ENCODE measurements around the gene ATG10. TPM values are rescaled to one million over a fixed set of nuclear protein-coding genes. Genes with fewer than 3 reads are reported as not detected.

ATG10 gene
- total RNA-seq, 4 donors from 2014 or later, result 8.4 to 10.6 TPM; not detected in 2

DNA sequence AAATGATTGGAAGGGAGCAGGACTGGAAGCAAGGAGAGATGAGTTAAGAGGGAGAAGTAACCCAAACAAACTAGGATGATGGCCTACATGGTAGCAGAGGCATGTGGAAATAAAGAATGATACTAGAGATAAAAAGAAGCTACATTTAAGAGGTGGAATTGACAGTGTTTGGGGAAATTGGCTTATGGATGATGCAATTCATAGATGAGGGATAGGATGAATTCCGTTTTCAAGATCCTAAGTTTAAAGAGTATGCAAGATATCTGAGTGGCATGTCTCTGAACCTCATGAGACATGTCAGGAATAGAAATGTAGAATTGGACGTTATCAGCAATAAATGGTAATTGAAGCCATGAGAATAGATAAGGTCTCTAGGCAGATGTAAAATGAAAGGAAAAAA, 232.7 kb downstream of the ATG10 start:
- 84 to 92% methylated on average over 2 of the region's 2 CpGs for WGBS, 2 donors (ENCODE audit: low coverage in 1 of 2)
- TF ChIP-seq POLR2A (IDR thresholded peaks at IDR 0.05), result no peak
- TF ChIP-seq, protein P1, sequence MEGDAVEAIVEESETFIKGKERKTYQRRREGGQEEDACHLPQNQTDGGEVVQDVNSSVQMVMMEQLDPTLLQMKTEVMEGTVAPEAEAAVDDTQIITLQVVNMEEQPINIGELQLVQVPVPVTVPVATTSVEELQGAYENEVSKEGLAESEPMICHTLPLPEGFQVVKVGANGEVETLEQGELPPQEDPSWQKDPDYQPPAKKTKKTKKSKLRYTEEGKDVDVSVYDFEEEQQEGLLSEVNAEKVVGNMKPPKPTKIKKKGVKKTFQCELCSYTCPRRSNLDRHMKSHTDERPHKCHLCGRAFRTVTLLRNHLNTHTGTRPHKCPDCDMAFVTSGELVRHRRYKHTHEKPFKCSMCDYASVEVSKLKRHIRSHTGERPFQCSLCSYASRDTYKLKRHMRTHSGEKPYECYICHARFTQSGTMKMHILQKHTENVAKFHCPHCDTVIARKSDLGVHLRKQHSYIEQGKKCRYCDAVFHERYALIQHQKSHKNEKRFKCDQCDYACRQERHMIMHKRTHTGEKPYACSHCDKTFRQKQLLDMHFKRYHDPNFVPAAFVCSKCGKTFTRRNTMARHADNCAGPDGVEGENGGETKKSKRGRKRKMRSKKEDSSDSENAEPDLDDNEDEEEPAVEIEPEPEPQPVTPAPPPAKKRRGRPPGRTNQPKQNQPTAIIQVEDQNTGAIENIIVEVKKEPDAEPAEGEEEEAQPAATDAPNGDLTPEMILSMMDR (IDR thresholded peaks at IDR 0.05), result no peak
- no peak for TF ChIP-seq EP300 (IDR thresholded peaks at IDR 0.05; ENCODE audit: low read depth)
- no peak for TF ChIP-seq POLR2AphosphoS5 (IDR thresholded peaks at IDR 0.05)
- no peaks in the 10 kb centered on the region for H3K27me3 ChIP-seq
- no peaks in the 10 kb centered on the region for H3K36me3 ChIP-seq
- intact Hi-C loops (cut with DNase I; ENCODE audit: low total_unique reads) (no loop called here), in situ Hi-C loops (cut with MboI; ENCODE audit: low pct_ligation_motif_present in 1 of 4, low pct_unique_long_range_greater_than_20kb in 1 of 4, low sequenced_read_pairs in 3 of 4) (no loop called here)
- no peak overlapping the region for H3K27ac ChIP-seq
- H3K9me3 ChIP-seq, result no peaks in the 10 kb centered on the region
- H3K4me3 ChIP-seq, result no peak overlapping the region
- no peaks in the 10 kb centered on the region for H3K4me1 ChIP-seq
- DNase-seq, result no peak

DNA sequence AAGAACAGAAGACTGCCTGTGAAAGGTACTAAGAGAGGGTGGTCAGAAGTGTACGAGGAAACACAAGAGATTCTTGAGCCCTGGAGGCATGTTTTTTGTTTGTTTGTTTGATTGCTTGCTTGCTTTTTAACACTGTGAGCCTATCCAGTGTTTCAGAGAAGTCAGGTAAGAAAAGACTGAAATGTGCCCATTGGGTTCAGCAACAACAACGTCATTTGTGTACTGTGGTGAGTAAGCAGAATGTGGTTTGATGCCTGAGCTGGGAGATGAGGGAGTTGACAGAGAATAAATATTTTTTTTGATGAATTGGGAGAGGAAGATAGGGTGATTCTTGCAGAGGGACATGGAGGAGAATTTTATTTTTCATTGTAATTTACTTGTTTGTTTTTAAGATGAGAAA, 233.2 kb downstream of the ATG10 start:
- DNase-seq, result no peak
- Histone ChIP-seq H3K27me3 (no peaks in the 10 kb centered on the region), H3K4me1 (no peaks in the 10 kb centered on the region), H3K36me3 (no peaks in the 10 kb centered on the region), H3K9me3 (no peaks in the 10 kb centered on the region), H3K27ac (no peak overlapping the region), H3K4me3 (no peak overlapping the region)
- 67 to 88% methylated on average over 2 of the region's 2 CpGs for WGBS, 2 donors (ENCODE audit: low coverage in 1 of 2)
- TF ChIP-seq POLR2A (IDR thresholded peaks at IDR 0.05) (no peak), POLR2AphosphoS5 (IDR thresholded peaks at IDR 0.05) (no peak), EP300 (IDR thresholded peaks at IDR 0.05; ENCODE audit: low read depth) (no peak)
- TF ChIP-seq, protein P1 (IDR thresholded peaks at IDR 0.05), result no peak
- in situ Hi-C loops (cut with MboI; ENCODE audit: low pct_ligation_motif_present in 1 of 4, low pct_unique_long_range_greater_than_20kb in 1 of 4, low sequenced_read_pairs in 3 of 4), result no loop called here
- intact Hi-C loops (cut with DNase I; ENCODE audit: low total_unique reads), result no loop called here

DNA sequence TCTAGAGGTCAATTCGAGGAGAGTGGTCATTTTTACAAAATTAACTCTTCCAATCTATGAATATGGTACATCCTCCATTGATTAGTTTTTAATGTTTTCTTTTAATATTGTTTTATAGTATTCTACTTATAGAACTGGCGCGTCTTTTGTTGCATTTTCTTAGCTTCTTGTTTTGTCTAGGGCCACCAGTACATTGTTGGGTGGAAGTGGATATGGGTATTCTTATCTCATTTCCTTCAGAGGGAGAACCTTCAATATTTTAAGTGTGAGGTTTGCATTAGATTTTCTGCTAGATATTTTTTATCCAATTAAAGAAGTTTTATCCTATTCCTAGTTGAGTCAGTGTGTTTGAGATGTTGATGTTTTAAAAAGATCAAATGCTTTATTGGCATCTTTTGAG, 236.5 kb downstream of the ATG10 start:
- Histone ChIP-seq H3K36me3 (no peaks in the 10 kb centered on the region), H3K27ac (no peak overlapping the region), H3K4me1 (no peaks in the 10 kb centered on the region), H3K27me3 (no peaks in the 10 kb centered on the region), H3K4me3 (no peak overlapping the region), H3K9me3 (no peaks in the 10 kb centered on the region)
- in situ Hi-C loops (cut with MboI; ENCODE audit: low pct_ligation_motif_present in 1 of 4, low pct_unique_long_range_greater_than_20kb in 1 of 4, low sequenced_read_pairs in 3 of 4), result no loop called here
- intact Hi-C loops (cut with DNase I; ENCODE audit: low total_unique reads), result no loop called here
- DNase-seq, result no peak
- WGBS, 2 donors (ENCODE audit: low coverage in 1 of 2), result 91 to 93% methylated on average over 3 of the region's 3 CpGs
- TF ChIP-seq, protein P1 (IDR thresholded peaks at IDR 0.05), result no peak
- no peak for TF ChIP-seq POLR2A (IDR thresholded peaks at IDR 0.05)
- no peak for TF ChIP-seq POLR2AphosphoS5 (IDR thresholded peaks at IDR 0.05)
- no peak for TF ChIP-seq EP300 (IDR thresholded peaks at IDR 0.05; ENCODE audit: low read depth)

DNA sequence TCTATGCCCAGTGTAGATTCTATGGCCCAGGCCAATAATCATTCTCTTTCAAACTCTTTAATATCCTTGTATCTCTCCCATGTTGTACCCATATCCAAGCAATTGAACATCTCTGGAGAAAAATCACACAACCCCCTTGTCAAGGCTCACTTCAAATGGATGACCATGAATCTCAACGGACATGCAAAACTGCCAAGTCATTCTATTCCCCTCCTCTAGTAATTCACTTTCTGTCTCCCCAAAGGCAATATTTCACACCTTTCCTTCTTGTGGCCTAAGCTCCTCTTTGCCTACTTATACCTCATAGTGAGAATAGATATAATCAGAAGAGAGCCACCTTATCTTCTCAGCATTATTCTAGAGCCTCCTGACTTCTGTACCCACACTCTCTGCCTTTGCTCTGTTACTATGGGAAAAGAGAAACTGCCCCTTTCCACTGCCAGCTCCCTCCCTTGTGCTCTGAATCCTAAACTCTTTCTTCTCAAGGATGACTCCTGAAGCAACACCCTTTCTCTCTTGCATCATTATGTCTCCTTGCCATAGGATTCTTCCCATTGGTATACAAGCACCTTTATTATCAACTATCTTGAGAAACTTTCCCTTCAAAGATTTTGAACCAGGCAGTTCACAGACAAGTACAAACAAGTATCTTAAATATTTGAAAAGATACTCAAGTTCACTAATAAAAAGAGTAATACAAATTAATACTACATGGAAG, 240.2 kb downstream of the ATG10 start:
- H3K36me3 ChIP-seq, result no peaks in the 10 kb centered on the region
- H3K9me3 ChIP-seq, result no peaks in the 10 kb centered on the region
- intact Hi-C loops (cut with DNase I; ENCODE audit: low total_unique reads), result no loop called here
- 83 to 100% methylated on average over 1 of the region's 1 CpG for WGBS, 2 donors (ENCODE audit: low coverage in 1 of 2)
- no peaks in the 10 kb centered on the region for H3K4me1 ChIP-seq
- no peak overlapping the region for H3K27ac ChIP-seq
- no peak overlapping the region for H3K4me3 ChIP-seq
- no peak for DNase-seq
- in situ Hi-C loops (cut with MboI; ENCODE audit: low pct_ligation_motif_present in 1 of 4, low pct_unique_long_range_greater_than_20kb in 1 of 4, low sequenced_read_pairs in 3 of 4), result no loop called here
- H3K27me3 ChIP-seq, result no peaks in the 10 kb centered on the region
- TF ChIP-seq, protein P1 (IDR thresholded peaks at IDR 0.05), result no peak
- TF ChIP-seq EP300 (IDR thresholded peaks at IDR 0.05; ENCODE audit: low read depth) (no peak), POLR2A (IDR thresholded peaks at IDR 0.05) (no peak), POLR2AphosphoS5 (IDR thresholded peaks at IDR 0.05) (no peak)

All from transverse colon (tissue), 4 donors.